ENCODE results near the gene AIG1. TPM values are rescaled to one million over a fixed set of nuclear protein-coding genes. Genes with fewer than 3 reads are reported as not detected.

Gene AIG1
- total and polyA plus RNA-seq, 12 donors, result 21.0 to 55.7 (median 47.2) TPM

DNA sequence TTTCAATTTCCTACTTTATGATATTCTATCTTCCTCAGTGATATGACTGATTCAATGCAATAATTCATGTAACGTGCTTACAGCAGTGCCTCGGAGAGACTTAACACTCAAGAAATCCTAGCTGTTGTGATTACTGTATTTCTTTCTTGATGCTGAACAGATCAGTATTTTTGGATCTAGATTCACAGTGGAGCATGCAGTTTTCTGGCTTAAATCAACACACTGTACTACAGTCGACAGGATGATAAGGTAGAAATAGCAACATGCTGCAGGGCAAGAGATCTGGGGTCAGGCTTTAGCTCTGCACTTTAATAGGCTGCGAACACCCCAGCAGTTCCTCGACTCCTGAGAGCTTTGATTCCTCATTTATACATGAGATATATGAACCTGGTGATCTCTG, 161.0 kb downstream of the AIG1 start:
- WGBS, 4 donors, result 59 to 66% (median 60%) methylated on average over 5 of the region's 5 CpGs
- no peak for DNase-seq
- TF ChIP-seq, protein P1, sequence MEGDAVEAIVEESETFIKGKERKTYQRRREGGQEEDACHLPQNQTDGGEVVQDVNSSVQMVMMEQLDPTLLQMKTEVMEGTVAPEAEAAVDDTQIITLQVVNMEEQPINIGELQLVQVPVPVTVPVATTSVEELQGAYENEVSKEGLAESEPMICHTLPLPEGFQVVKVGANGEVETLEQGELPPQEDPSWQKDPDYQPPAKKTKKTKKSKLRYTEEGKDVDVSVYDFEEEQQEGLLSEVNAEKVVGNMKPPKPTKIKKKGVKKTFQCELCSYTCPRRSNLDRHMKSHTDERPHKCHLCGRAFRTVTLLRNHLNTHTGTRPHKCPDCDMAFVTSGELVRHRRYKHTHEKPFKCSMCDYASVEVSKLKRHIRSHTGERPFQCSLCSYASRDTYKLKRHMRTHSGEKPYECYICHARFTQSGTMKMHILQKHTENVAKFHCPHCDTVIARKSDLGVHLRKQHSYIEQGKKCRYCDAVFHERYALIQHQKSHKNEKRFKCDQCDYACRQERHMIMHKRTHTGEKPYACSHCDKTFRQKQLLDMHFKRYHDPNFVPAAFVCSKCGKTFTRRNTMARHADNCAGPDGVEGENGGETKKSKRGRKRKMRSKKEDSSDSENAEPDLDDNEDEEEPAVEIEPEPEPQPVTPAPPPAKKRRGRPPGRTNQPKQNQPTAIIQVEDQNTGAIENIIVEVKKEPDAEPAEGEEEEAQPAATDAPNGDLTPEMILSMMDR (IDR thresholded peaks at IDR 0.05), result no peak
- TF ChIP-seq POLR2A (IDR thresholded peaks at IDR 0.05), result no peak
- no peaks in the 10 kb centered on the region for H3K9me3 ChIP-seq (replicated peaks in 1 of 3)
- no peaks in the 10 kb centered on the region for H3K27me3 ChIP-seq
- H3K4me3 ChIP-seq, result no peak overlapping the region
- H3K27ac ChIP-seq, result peak overlapping the region in 1 of 5 donors; percentile 65
- H3K36me3 ChIP-seq (replicated peaks in 1 of 2), result no peaks in the 10 kb centered on the region
- peaks cover 8 to 25% of the 10 kb centered on the region in 2 donors for H3K4me1 ChIP-seq (replicated peaks in 1 of 2)
- intact Hi-C loops (cut with DNase I), result no loop called here

DNA sequence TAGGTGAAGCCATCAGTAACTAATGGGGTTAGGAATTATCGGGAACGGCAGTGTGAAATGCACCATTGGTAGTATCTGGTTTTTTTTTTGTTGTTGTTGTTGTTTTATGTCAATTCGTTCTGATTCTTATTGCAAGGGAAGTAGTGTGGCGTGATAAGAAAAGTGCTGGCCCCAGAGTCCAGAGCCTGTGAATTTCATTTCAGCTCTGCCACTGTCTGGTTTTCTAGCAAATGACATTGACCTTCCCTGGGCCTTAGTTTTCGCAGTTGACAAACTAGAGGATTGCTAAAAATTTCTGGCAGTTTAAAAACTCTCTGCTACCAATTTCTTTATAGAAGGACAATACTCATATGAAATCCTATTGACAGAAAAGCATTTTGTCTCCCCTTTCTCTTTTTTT, 161.6 kb downstream of the AIG1 start:
- WGBS, 4 donors, result 49 to 61% (median 57%) methylated on average over 5 of the region's 5 CpGs

DNA sequence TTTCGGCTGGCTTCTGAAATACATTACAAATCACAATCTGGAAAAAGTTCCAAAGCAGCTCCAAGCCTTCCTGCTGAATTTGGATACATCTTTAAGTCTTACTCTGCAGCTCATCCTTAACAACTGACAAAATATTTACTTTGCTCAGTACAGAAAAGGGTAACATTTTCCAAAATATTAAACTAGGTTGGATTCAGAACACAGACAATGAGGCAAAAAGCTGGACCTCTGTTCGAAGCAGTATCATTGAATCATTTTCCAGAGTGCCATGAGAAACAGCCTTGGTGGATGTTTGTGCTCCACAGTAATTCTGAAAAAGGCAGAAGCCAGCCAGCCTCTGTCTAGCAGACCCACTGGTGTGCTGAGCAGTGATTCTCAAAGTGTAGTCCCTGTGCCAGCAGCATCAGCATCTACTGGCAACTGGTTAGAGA, 162.1 kb downstream of the AIG1 start:
- TF ChIP-seq, protein P1 (IDR thresholded peaks at IDR 0.05), result no peak
- TF ChIP-seq POLR2A (IDR thresholded peaks at IDR 0.05), result no peak
- H3K27me3 ChIP-seq, result no peaks in the 10 kb centered on the region

More for the DNA sequence above, 161.6 kb downstream of the AIG1 start:
- H3K4me3 ChIP-seq, result no peak overlapping the region
- H3K27me3 ChIP-seq, result no peaks in the 10 kb centered on the region
- H3K27ac ChIP-seq, result peak overlapping the region in 3 of 5 donors; percentile 59 to 65 (median 63)
- no peak for TF ChIP-seq POLR2A (IDR thresholded peaks at IDR 0.05)
- TF ChIP-seq, protein P1 (IDR thresholded peaks at IDR 0.05), result no peak
- no peaks in the 10 kb centered on the region for H3K36me3 ChIP-seq (replicated peaks in 1 of 2)
- peak in 3 of 7 donors; percentile 25 to 45 (median 44) for DNase-seq
- no peaks in the 10 kb centered on the region for H3K9me3 ChIP-seq (replicated peaks in 1 of 3)
- intact Hi-C loops (cut with DNase I), result no loop called here
- H3K4me1 ChIP-seq (replicated peaks in 1 of 2), result peaks cover 8 to 25% of the 10 kb centered on the region in 2 donors

DNA sequence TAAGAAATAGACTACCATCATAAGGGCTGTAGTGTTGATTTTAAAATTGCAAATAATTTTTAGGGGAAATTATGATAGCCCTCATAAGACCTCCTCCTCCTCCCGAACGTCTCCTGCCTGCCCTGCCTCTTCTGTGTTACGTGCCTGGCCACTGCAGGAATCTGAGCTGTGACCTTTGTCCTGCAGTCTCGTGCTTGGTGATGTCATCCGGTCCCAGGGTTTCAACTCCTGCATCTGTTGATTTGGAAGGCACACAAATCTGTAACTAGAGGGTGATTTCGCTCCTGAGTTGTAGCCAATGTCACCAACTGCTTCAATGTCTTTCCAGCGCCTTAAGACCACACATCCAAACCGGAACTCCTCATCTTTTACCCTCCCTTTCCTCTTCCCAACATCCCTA, 163.2 kb downstream of the AIG1 start:
- Histone ChIP-seq H3K9me3 (replicated peaks in 1 of 3) (no peaks in the 10 kb centered on the region), H3K4me3 (no peak overlapping the region), H3K36me3 (replicated peaks in 1 of 2) (no peaks in the 10 kb centered on the region), H3K27me3 (no peaks in the 10 kb centered on the region), H3K27ac (peak overlapping the region in 2 of 5 donors; percentile 12 to 44), H3K4me1 (replicated peaks in 1 of 2) (peaks cover 8 to 25% of the 10 kb centered on the region in 2 donors)
- intact Hi-C loops (cut with DNase I), result no loop called here
- 52 to 64% (median 60%) methylated on average over 8 of the region's 8 CpGs for WGBS, 4 donors
- TF ChIP-seq, protein P1 (IDR thresholded peaks at IDR 0.05), result no peak
- TF ChIP-seq POLR2A (IDR thresholded peaks at IDR 0.05), result no peak
- DNase-seq, result peak; percentile 51 to 79 (median 68)

More for the DNA sequence above, 162.1 kb downstream of the AIG1 start:
- 39 to 51% (median 45%) methylated on average over 2 of the region's 2 CpGs for WGBS, 4 donors
- intact Hi-C loops (cut with DNase I), result no loop called here
- no peak for DNase-seq
- Histone ChIP-seq H3K9me3 (replicated peaks in 1 of 3) (no peaks in the 10 kb centered on the region), H3K36me3 (replicated peaks in 1 of 2) (no peaks in the 10 kb centered on the region), H3K27ac (peak overlapping the region in 3 of 5 donors; percentile 59 to 65 (median 63)), H3K4me3 (no peak overlapping the region), H3K4me1 (replicated peaks in 1 of 2) (peaks cover 8 to 25% of the 10 kb centered on the region in 2 donors)

All from adrenal gland (tissue), 12 donors.